H9 (cell line): Measurements from ENCODE around the gene DHRS9. TPM values are rescaled to one million over a fixed set of nuclear protein-coding genes. Genes with fewer than 3 reads are reported as not detected.

Source experiments
- DNase-seq: peaks from one replicate; pipeline ENCODE4 v3.0.0-alpha.2; 2017
- H2AFZ ChIP-seq: one replicate; pipeline ENCODE4 v1.6.1; 2013; ENCODE audit warnings: mild to moderate bottlenecking, low read length, control low read depth, moderate library complexity
- H2AK5ac ChIP-seq: 2 replicates; pipeline ENCODE4 v1.6.1; 2013; ENCODE audit warnings: low read length, control low read depth, mixed read lengths; ENCODE audit not compliant: insufficient read length
- H2BK120ac ChIP-seq: one replicate; pipeline ENCODE4 v1.6.1; 2013; ENCODE audit warnings: low read depth, mild to moderate bottlenecking, low read length, control low read depth, inconsistent platforms; ENCODE audit not compliant: poor library complexity, severe bottlenecking
- H2BK12ac ChIP-seq: 2 replicates; pipeline ENCODE4 v1.6.1; 2013; ENCODE audit warnings: low read length, control low read depth, mixed read lengths, low read depth; ENCODE audit not compliant: insufficient read length
- H2BK15ac ChIP-seq: 2 replicates; pipeline ENCODE4 v1.6.1; 2013; ENCODE audit warnings: low read depth, low read length, control low read depth
- H2BK20ac ChIP-seq: one replicate; pipeline ENCODE4 v1.6.1; 2013; ENCODE audit warnings: low read depth, mild to moderate bottlenecking, low read length, control low read depth, inconsistent platforms; ENCODE audit not compliant: poor library complexity, severe bottlenecking
- H2BK5ac ChIP-seq: 2 replicates; pipeline ENCODE4 v1.6.1; 2013; ENCODE audit warnings: low read length, control low read depth, mixed read lengths; ENCODE audit not compliant: insufficient read length
- H3K14ac ChIP-seq: 2 replicates; pipeline ENCODE4 v1.6.1; 2013; ENCODE audit warnings: low read length, control low read depth; ENCODE audit not compliant: insufficient read depth
- H3K18ac ChIP-seq: 2 replicates; pipeline ENCODE4 v1.6.1; 2013; ENCODE audit warnings: low read depth, mild to moderate bottlenecking, mixed read lengths, low read length, control low read depth; ENCODE audit not compliant: insufficient read length
- H3K23ac ChIP-seq: 2 replicates; pipeline ENCODE4 v1.6.1; 2013; ENCODE audit warnings: low read length, control low read depth, mixed read lengths, low read depth; ENCODE audit not compliant: insufficient read length
- H3K23me2 ChIP-seq: 2 replicates; pipeline ENCODE4 v1.6.1; 2013; ENCODE audit warnings: low read depth, mild to moderate bottlenecking, mixed read lengths, low read length, control low read depth; ENCODE audit not compliant: insufficient read length, poor library complexity, severe bottlenecking
- H3K27ac ChIP-seq: 2 replicates; pipeline ENCODE4 v1.5.1; 2013; ENCODE audit warnings: low read length, control low read depth, mixed read lengths, low read depth; ENCODE audit not compliant: insufficient read length
- H3K27me3 ChIP-seq: 2 replicates; pipeline ENCODE4 v1.6.1; 2013; ENCODE audit warnings: low read length, control low read depth, inconsistent platforms; ENCODE audit not compliant: insufficient read depth
- H3K4ac ChIP-seq: 2 replicates; pipeline ENCODE4 v1.6.1; 2013; ENCODE audit warnings: low read depth, mild to moderate bottlenecking, control low read depth, inconsistent platforms, low read length, moderate library complexity
- H3K4me1 ChIP-seq: 2 replicates; pipeline ENCODE4 v1.6.1; 2013; ENCODE audit warnings: low read length, control low read depth, inconsistent platforms; ENCODE audit not compliant: insufficient read depth
- H3K4me2 ChIP-seq: 2 replicates; pipeline ENCODE4 v1.6.1; 2013; ENCODE audit warnings: low read length, control low read depth, mixed read lengths; ENCODE audit not compliant: insufficient read length, insufficient read depth
- H3K56ac ChIP-seq: 2 replicates; pipeline ENCODE4 v1.6.1; 2013; ENCODE audit warnings: low read depth, mild to moderate bottlenecking, mixed read lengths, low read length, control low read depth; ENCODE audit not compliant: insufficient read length
- H3K79me1 ChIP-seq: 2 replicates; pipeline ENCODE4 v1.6.1; 2013; ENCODE audit warnings: low read depth, mild to moderate bottlenecking, moderate library complexity, low read length, control low read depth, inconsistent platforms; ENCODE audit not compliant: insufficient read depth, poor library complexity, severe bottlenecking
- H3K79me2 ChIP-seq: 2 replicates; pipeline ENCODE4 v1.6.1; 2013; ENCODE audit warnings: low read length, control low read depth, inconsistent platforms; ENCODE audit not compliant: insufficient read depth
- H3K9ac ChIP-seq: 2 replicates; pipeline ENCODE4 v1.6.1; 2013; ENCODE audit warnings: low read length, control low read depth, mixed read lengths; ENCODE audit not compliant: insufficient read length; ENCODE audit errors: extremely low read depth
- H3K9me3 ChIP-seq: one replicate; pipeline ENCODE4 v1.6.1; 2013; ENCODE audit warnings: low read depth, low read length, inconsistent platforms; ENCODE audit not compliant: control insufficient read depth
- H3T11ph ChIP-seq: one replicate; pipeline ENCODE4 v1.6.1; 2013; ENCODE audit warnings: mild to moderate bottlenecking, low read length, control low read depth, inconsistent platforms
- H4K20me1 ChIP-seq: one replicate; pipeline ENCODE4 v1.6.1; 2013; ENCODE audit not compliant: control insufficient read depth, insufficient read length, insufficient read depth
- H4K5ac ChIP-seq: 2 replicates; pipeline ENCODE4 v1.6.1; 2013; ENCODE audit warnings: low read depth, mild to moderate bottlenecking, mixed read lengths, low read length, control low read depth; ENCODE audit not compliant: insufficient read length
- H4K8ac ChIP-seq: replicated peaks from 2 replicates; pipeline ENCODE4 v1.6.1; 2013; ENCODE audit warnings: low read length, control low read depth, mixed read lengths, low read depth; ENCODE audit not compliant: insufficient read length
- H4K91ac ChIP-seq: 2 replicates; pipeline ENCODE4 v1.6.1; 2013; ENCODE audit warnings: low read depth, mild to moderate bottlenecking, moderate library complexity, mixed read lengths, low read length, control low read depth; ENCODE audit not compliant: insufficient read length
- H3K27ac Mint-ChIP-seq, 3 experiments: 2 replicates in 2 of 3; 3 replicates in 1 of 3; pipeline ENCODE4 v1.8.0; 2020 to 2021; ENCODE audit warnings: mixed read lengths in 3 of 3, mild to moderate bottlenecking in 1 of 3, moderate library complexity in 1 of 3
- H3K27me3 Mint-ChIP-seq: 2 replicates; pipeline ENCODE4 v1.8.0; 2021; ENCODE audit warnings: low read depth, mild to moderate bottlenecking, moderate library complexity, mixed read lengths
- H3K36me3 Mint-ChIP-seq, 3 experiments: 2 replicates in 2 of 3; 3 replicates in 1 of 3; pipeline ENCODE4 v1.8.0; 2020 to 2021; ENCODE audit warnings: low read depth in 3 of 3, mixed read lengths in 3 of 3; ENCODE audit not compliant: insufficient read depth in 1 of 3
- H3K4me1 Mint-ChIP-seq, 2 experiments: 2 replicates each; pipeline ENCODE4 v1.8.0; 2020; ENCODE audit warnings: mixed read lengths in 2 of 2
- H3K4me3 Mint-ChIP-seq, 2 experiments: 2 replicates in 1 of 2; 3 replicates in 1 of 2; pipeline ENCODE4 v1.8.0; 2020 to 2021; ENCODE audit warnings: mild to moderate bottlenecking in 2 of 2, mixed read lengths in 2 of 2, moderate library complexity in 1 of 2
- H3K9me3 Mint-ChIP-seq, 2 experiments: 2 replicates in 1 of 2; 3 replicates in 1 of 2; pipeline ENCODE4 v1.8.0; 2020; ENCODE audit warnings: mild to moderate bottlenecking in 2 of 2, mixed read lengths in 2 of 2, moderate library complexity in 1 of 2
- CTCF ChIP-seq: fragments of 200-600 bp; sonication (generic); conservative IDR thresholded peaks from 3 replicates; pipeline ENCODE4 v1.8.0; 2021; ENCODE audit warnings: antibody characterized with exemption, mild to moderate bottlenecking
- WGBS: extraction: QIAGEN DNeasy Blood & Tissue Kit; methylation state at CpG from one replicate; pipeline ENCODE4 v1.1.7; 2013; ENCODE audit warnings: missing lambda C conversion rate, low lambda C conversion rate, mixed read lengths; ENCODE audit not compliant: insufficient read length; ENCODE audit errors: extremely low coverage; 5-methylcytosine and 5-hydroxymethylcytosine counted together
- total RNA-seq: library from RNA; stranded (reverse); gene quantifications from 2 replicates; pipeline ENCODE4 v1.2.1, GENCODE V29; 2021

The DHRS9 gene
- total RNA-seq, 1 experiment from 2014 or later = not detected

GRCh38 chr2:169104848-169105247 is 35.5 kb downstream of the DHRS9 start:
- Histone ChIP-seq H4K91ac (no peak overlapping the region), H2AFZ (no peak overlapping the region), H3T11ph (no peak overlapping the region), H2BK120ac (no peak overlapping the region), H3K23me2 (no peaks in the 10 kb centered on the region), H2BK15ac (no peak overlapping the region), H2AK5ac (no peak overlapping the region), H2BK5ac (no peak overlapping the region), H4K8ac (no peak overlapping the region), H3K27ac (no peak overlapping the region), H3K9ac (no peak overlapping the region), H3K4me1 (no peaks in the 10 kb centered on the region), H2BK20ac (no peak overlapping the region), H3K4me2 (no peak overlapping the region), H3K79me2 (no peaks in the 10 kb centered on the region), H4K20me1 (no peaks in the 10 kb centered on the region), H3K18ac (no peak overlapping the region), H4K5ac (no peak overlapping the region), H3K56ac (no peak overlapping the region), H3K14ac (no peak overlapping the region), H2BK12ac (no peak overlapping the region), H3K23ac (no peak overlapping the region), H3K9me3 (no peaks in the 10 kb centered on the region), H3K4ac (no peak overlapping the region), H3K79me1 (no peaks in the 10 kb centered on the region), H3K27me3 (no peaks in the 10 kb centered on the region)
- Mint-ChIP-seq H3K27me3 (peaks cover 16% of the 10 kb centered on the region), H3K27ac (no peak overlapping the region), H3K4me3 (no peak overlapping the region), H3K36me3 (no peaks in the 10 kb centered on the region), H3K9me3 (no peaks in the 10 kb centered on the region), H3K4me1 (peaks cover 2% of the 10 kb centered on the region in 2 experiments; a peak in 2 of 4 replicates)
- no CpG with 5 or more reads among the region's 1 CpG for WGBS
- DNase-seq = no peak
- no peak for TF ChIP-seq CTCF
